GM19455 (cell line): ENCODE data around the gene PCDH11X.
A peak's percentile ranks its signal among the peaks of the same experiment; 100 is the strongest.
"Not testable (repeated sequence)": the region's sequence is repeated elsewhere in the genome, so short reads cannot be mapped to it uniquely, and the experiment has no call there.

Experiments used
- ATAC-seq: cut with Tn5 transposase; IDR thresholded peaks from one replicate; pipeline ENCODE4 v1.9.1; 2021; ENCODE audit not compliant: unreplicated experiment

The PCDH11X gene, protein sequence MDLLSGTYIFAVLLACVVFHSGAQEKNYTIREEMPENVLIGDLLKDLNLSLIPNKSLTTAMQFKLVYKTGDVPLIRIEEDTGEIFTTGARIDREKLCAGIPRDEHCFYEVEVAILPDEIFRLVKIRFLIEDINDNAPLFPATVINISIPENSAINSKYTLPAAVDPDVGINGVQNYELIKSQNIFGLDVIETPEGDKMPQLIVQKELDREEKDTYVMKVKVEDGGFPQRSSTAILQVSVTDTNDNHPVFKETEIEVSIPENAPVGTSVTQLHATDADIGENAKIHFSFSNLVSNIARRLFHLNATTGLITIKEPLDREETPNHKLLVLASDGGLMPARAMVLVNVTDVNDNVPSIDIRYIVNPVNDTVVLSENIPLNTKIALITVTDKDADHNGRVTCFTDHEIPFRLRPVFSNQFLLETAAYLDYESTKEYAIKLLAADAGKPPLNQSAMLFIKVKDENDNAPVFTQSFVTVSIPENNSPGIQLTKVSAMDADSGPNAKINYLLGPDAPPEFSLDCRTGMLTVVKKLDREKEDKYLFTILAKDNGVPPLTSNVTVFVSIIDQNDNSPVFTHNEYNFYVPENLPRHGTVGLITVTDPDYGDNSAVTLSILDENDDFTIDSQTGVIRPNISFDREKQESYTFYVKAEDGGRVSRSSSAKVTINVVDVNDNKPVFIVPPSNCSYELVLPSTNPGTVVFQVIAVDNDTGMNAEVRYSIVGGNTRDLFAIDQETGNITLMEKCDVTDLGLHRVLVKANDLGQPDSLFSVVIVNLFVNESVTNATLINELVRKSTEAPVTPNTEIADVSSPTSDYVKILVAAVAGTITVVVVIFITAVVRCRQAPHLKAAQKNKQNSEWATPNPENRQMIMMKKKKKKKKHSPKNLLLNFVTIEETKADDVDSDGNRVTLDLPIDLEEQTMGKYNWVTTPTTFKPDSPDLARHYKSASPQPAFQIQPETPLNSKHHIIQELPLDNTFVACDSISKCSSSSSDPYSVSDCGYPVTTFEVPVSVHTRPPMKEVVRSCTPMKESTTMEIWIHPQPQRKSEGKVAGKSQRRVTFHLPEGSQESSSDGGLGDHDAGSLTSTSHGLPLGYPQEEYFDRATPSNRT (N-terminal part only)

GRCh38 chrX:91779135-91779534, at the start of gene PCDH11X:
Gene PCDH11X (plus strand): TSS chrX:91779375. CDS start chrX:91835505, 56,130 bp downstream.
- not testable (repeated sequence) for ATAC-seq

- ATAC-seq = not testable (repeated sequence)
These were observed 31.7 kb upstream of the PCDH11X start for GRCh38 chrX:91747446-91747845.

- ATAC-seq = not testable (repeated sequence)
These were observed 26.2 kb upstream of the PCDH11X start for GRCh38 chrX:91753022-91753421.

- peak; percentile 100 for ATAC-seq
These were observed 8.3 kb upstream of the PCDH11X start for GRCh38 chrX:91770619-91771488.

DNA sequence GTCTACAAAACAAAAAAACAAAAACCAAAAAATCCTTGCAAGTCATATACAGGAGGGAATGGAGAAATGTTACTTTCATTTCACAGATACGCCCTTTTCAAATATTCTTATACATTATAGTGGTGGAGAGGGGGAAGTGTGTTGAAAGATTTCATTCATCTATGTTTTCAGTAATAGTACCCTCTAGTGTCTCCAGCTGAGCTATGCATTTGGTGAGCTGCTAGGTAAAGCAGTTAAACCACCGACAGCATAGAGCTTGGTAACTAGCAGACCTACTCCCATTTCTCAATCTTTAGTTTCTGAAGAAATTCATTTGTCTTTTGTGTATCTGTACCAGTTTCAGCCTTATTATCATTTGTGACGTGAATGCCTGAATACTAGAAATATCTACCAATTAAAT, 5.2 kb upstream of the PCDH11X start:
- ATAC-seq = not testable (repeated sequence)

DNA sequence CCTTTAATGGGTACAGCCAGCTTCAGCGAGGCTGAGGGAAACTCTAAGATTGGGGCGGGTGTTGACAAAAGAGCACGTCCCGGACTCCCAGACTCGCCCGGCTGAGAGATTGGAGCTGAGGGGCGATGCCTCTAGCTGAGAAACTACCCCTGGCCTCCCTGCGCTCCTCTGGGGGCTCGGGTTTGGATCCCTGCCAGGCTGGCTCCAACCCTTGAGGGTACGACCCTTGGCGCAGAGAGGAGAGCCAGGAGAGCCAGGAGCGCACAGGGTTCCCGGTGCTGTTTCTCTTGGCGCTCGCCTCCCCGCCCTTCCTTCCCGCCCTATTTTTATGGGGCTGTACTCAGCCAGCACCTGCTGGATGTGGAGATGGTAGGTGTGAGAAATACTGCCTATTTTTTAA, 833 bp downstream of the PCDH11X start:
- not testable (repeated sequence) for ATAC-seq

DNA sequence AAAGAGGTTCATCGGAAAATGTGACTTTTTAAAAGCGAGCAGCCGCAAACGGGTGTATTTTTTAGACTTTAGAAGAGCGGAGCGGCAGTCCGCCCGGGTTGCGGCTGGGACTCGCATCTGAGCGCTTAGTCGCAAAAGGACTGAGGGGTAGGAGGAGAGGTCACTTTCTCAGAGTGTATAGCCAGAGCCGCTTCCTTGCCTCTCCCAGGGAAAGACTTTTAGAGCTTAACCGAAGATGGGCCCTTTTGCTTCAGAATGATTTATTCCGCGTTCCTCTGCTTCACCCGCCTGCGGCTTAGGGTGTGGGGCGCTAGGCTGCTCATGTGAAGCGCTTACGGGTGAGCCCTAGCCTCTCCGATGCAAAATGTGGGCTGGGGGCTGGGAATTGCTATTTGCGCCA, 1.5 kb downstream of the PCDH11X start:
- not testable (repeated sequence) for ATAC-seq

- ATAC-seq = not testable (repeated sequence)
These were observed 2.6 kb downstream of the PCDH11X start for GRCh38 chrX:91781553-91782298.

DNA sequence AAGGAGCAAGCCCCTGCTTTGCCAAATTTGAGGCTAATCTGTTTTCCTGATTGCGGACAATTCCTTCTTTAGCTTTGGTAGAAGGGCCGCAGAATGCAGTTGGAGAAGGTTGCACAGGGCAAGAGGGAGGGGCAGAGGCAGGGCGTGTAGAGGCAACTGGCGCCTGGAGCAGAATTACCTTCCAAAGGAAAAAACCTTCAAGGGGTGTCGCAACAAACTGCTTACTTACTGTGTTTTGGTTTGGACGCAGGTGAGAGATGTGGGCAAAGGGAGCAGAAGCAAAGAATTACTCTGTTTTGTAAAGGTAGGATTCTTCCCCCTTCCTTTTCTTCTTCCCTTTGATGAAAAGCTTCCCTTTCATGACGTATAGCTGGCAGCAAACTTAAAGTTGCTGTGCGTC, 3.6 kb downstream of the PCDH11X start:
- not testable (repeated sequence) for ATAC-seq

DNA sequence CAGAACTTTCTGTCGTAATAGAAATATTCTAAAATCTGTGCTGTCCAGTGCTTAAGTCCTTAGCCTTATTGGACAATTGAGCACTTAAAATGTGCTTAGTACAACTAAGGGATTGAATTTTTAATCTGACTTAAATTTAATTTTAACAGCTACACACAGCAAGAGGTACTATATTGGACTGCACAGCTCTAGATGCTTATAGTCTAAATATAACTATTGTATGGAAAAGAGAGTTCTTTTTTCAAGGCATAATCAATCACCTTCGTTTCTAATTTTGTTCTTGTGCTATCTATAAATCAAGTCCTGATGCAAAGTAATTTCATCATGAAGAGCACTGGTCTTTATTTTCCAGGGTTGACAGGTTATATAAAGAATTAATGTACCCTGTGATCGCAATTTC, 38.4 kb downstream of the PCDH11X start:
- not testable (repeated sequence) for ATAC-seq

DNA sequence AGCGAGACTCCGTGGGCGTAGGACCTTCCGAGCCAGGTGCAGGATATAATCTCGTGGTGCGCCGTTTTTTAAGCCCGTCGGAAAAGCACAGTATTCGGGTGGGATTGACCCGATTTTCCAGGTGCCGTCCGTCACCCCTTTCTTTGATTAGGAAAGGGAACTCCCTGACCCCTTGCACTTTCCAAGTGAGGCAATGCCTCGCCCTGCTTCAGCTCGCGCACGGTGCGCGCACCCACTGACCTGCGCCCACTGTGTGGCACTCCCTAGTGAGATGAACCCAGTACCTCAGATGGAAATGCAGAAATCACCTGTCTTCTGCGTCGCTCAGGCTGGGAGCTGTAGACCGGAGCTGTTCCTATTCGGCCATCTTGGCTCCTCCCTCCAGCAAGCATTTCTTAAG, 46.1 kb downstream of the PCDH11X start:
- ATAC-seq = not testable (repeated sequence)
